Heart left ventricle (tissue), 13 donors: Measurements from ENCODE around the gene SDHB.

Experiments
- POLR2A ChIP-seq, 2 donors: fragments of 450-650 bp; IDR thresholded peaks; one replicate each; pipeline ENCODE4 v1.6.1; 2017; ENCODE audit warnings: antibody characterized with exemption in 2 of 2, mild to moderate bottlenecking in 2 of 2, moderate library complexity in 2 of 2
- TF ChIP-seq, protein P1 (sequence below), 12 donors: fragments of 200-600 bp; sonication (generic) in 4 of 12; IDR thresholded peaks; one replicate each; pipeline versions ENCODE4 v1.5.0 to v1.8.0; 2018 to 2022; ENCODE audit warnings: antibody characterized with exemption in 12 of 12, mild to moderate bottlenecking in 5 of 12
- donor health status: ischemic (EF 13 %, LVEDD 7.1; RV severe dilation, severe dysfunction).
- donor health status: DM: no; HTN: yes; CAD: no.
- donor health status: DM: no; HTN: no; CAD: no.
- donor health status: ischemic (EF 25% LVEDD 6.9; RV normal size, moderate dysfunction).
- donor health status: ischemic (EF 25% LVEDD 5.7; RV mildly dilated, moderate dysfunction).
- donor health status: ischemic (EF 35%, LVEDD 5.7; RV mildly dilated, moderate dysfunction).
- donor health status: nonischemic (EF 11% LVEDD 7.7; RV severe dilation, severe dysfunction).
- donor health status: DM: yes; HTN: yes; CAD: no.
- donor health status: PGD.
- donor health status: ischemic (EF 29% LVEDD 5.4; RV normal size, mild dysfunction).
- donor health status: nonischemic (EF 23%, LVEDD 6.1; RV moderate dilation, normal function).

DNA sequence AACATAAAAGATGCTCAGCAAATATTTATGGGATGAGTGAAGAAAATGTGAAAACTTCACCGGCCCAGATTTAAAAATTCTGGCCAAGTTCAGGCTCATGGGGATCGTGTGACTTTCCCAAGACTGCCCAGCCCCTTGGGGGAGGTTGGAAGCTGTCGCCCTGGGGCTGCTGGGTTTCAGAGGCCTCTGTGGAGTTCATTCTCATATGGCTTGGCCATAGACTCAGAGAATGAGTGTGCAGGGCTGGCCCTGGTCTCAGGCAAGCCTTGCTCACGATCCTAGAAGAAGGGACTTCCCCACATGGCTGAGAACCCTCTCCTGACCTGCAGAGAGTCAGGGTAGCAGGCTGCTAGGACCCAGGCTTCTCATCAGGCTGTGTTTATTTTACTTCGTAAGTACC lies 40.8 kb upstream of the SDHB start:
- TF ChIP-seq, protein P1, sequence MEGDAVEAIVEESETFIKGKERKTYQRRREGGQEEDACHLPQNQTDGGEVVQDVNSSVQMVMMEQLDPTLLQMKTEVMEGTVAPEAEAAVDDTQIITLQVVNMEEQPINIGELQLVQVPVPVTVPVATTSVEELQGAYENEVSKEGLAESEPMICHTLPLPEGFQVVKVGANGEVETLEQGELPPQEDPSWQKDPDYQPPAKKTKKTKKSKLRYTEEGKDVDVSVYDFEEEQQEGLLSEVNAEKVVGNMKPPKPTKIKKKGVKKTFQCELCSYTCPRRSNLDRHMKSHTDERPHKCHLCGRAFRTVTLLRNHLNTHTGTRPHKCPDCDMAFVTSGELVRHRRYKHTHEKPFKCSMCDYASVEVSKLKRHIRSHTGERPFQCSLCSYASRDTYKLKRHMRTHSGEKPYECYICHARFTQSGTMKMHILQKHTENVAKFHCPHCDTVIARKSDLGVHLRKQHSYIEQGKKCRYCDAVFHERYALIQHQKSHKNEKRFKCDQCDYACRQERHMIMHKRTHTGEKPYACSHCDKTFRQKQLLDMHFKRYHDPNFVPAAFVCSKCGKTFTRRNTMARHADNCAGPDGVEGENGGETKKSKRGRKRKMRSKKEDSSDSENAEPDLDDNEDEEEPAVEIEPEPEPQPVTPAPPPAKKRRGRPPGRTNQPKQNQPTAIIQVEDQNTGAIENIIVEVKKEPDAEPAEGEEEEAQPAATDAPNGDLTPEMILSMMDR (IDR thresholded peaks at IDR 0.05), result no peak
- TF ChIP-seq POLR2A (IDR thresholded peaks at IDR 0.05), result no peak
